NCI-H345 treated with DMSO at 0.1 percent for 48 hours (cell line): ENCODE measurements around the gene TEC.

Experiments used
- DNase-seq: peaks from one replicate; lab custom pipeline; 2025; ENCODE audit not compliant: unreplicated experiment; lab: John Stamatoyannopoulos, UW

TEC gene

GRCh38 chr4:48269861-48270522 lies 354 bp upstream of the TEC start:
- peak; percentile 8 for DNase-seq

- no peak for DNase-seq
These were observed 2.1 kb downstream of the TEC start for GRCh38 chr4:48267574-48267973.

- DNase-seq = no peak
These were observed 2.9 kb downstream of the TEC start for GRCh38 chr4:48266781-48267180.

GRCh38 chr4:48262926-48263325 lies 6.7 kb downstream of the TEC start:
- DNase-seq = no peak

- no peak for DNase-seq
These were observed 7.2 kb downstream of the TEC start for GRCh38 chr4:48262484-48262883.

- no peak for DNase-seq
These were observed 8.4 kb downstream of the TEC start for GRCh38 chr4:48261281-48261680.

GRCh38 chr4:48259748-48260147 lies 9.9 kb downstream of the TEC start:
- no peak for DNase-seq

- DNase-seq = no peak
These were observed 10.7 kb downstream of the TEC start for GRCh38 chr4:48258845-48259397.

- no peak for DNase-seq
These were observed 13.7 kb downstream of the TEC start for GRCh38 chr4:48255959-48256342.

GRCh38 chr4:48255072-48255958 lies 14.3 kb downstream of the TEC start:
- DNase-seq = no peak

GRCh38 chr4:48254381-48255071 lies 15.1 kb downstream of the TEC start:
- peak; percentile 33 for DNase-seq

GRCh38 chr4:48252313-48252712 lies 17.3 kb downstream of the TEC start:
- DNase-seq = no peak

- no peak for DNase-seq
These were observed 18.7 kb downstream of the TEC start for GRCh38 chr4:48250980-48251379.

- no peak for DNase-seq
These were observed 19.3 kb downstream of the TEC start for GRCh38 chr4:48250343-48250742.

GRCh38 chr4:48249378-48249777 lies 20.3 kb downstream of the TEC start:
- DNase-seq = no peak

GRCh38 chr4:48248559-48248953 lies 21.1 kb downstream of the TEC start:
- no peak for DNase-seq

- no peak for DNase-seq
These were observed 21.6 kb downstream of the TEC start for GRCh38 chr4:48247878-48248558.

GRCh38 chr4:48247142-48247877 lies 22.3 kb downstream of the TEC start:
- DNase-seq = no peak

GRCh38 chr4:48244665-48245064 lies 25.0 kb downstream of the TEC start:
- no peak for DNase-seq

GRCh38 chr4:48243887-48244286 lies 25.8 kb downstream of the TEC start:
- DNase-seq = no peak
